ENCODE data around the gene BHLHE40. TPM values are rescaled to one million over a fixed set of nuclear protein-coding genes. Genes with fewer than 3 reads are reported as not detected.

BHLHE40 gene
- total and polyA plus RNA-seq, 2 of the 8 experiments (the other 6 are each of a cell fraction or from before 2014, with no cell fraction given): 1.5 to 2.2 TPM

- Histone ChIP-seq H4K20me1 (replicated peaks in 1 of 2; ENCODE audit: control insufficient read depth in 1 of 2, insufficient read depth in 2 of 2, low read length in 2 of 2) (no peaks in the 10 kb centered on the region), H3K9me3 (ENCODE audit: insufficient read depth in 2 of 2, low read depth in 1 of 2, low read length in 1 of 2) (no peaks in the 10 kb centered on the region), H4K8ac (ENCODE audit: extremely low read depth, insufficient read depth, low read length) (no peak overlapping the region), H3K23ac (ENCODE audit: insufficient read length) (no peak overlapping the region), H3K79me2 (ENCODE audit: control insufficient read depth in 1 of 2, insufficient read depth in 2 of 2, low read length in 2 of 2) (no peaks in the 10 kb centered on the region), H3K23me2 (ENCODE audit: low read depth, low read length) (no peaks in the 10 kb centered on the region), H2BK12ac (ENCODE audit: low read depth, low read length) (peak overlapping the region; percentile 2; the same call in 1 of the 2 replicates), H3K56ac (replicated peaks; ENCODE audit: insufficient read length, low read depth, low read length) (no peak overlapping the region), H3K79me1 (ENCODE audit: low read depth, low read length) (no peaks in the 10 kb centered on the region), H3K36me3 (ENCODE audit: control insufficient read depth in 2 of 4, insufficient read depth in 4 of 4, low read length in 3 of 4) (no peaks in the 10 kb centered on the region), H2AFZ (ENCODE audit: low read length) (no peak overlapping the region), H3K27ac (ENCODE audit: low read depth, low read length) (no peak overlapping the region; the same call in 1 of the 2 replicates), H3K9ac (replicated peaks in 1 of 4; ENCODE audit: extremely low read depth in 1 of 4, low read depth in 3 of 4, low read length in 3 of 4) (no peak overlapping the region), H3K4ac (replicated peaks; ENCODE audit: insufficient read length, low read depth, low read length) (no peak overlapping the region), H4K5ac (ENCODE audit: insufficient read length, low read depth, low read length) (no peak overlapping the region), H3K4me2 (ENCODE audit: insufficient read depth in 1 of 2, low read depth in 2 of 2, low read length in 2 of 2) (no peak overlapping the region), H4K91ac (replicated peaks; ENCODE audit: insufficient read length, low read length) (no peak overlapping the region), H2BK20ac (ENCODE audit: low read length) (no peak overlapping the region), H2BK15ac (ENCODE audit: low read length) (peak overlapping the region; percentile 29; the same call in 1 of the 2 replicates), H2AK5ac (ENCODE audit: low read depth, low read length) (no peak overlapping the region), H2BK5ac (ENCODE audit: low read depth, low read length) (no peak overlapping the region), H3K4me3 (ENCODE audit: extremely low read depth in 1 of 4, insufficient read depth in 2 of 4, low read depth in 3 of 4, low read length in 4 of 4) (no peak overlapping the region), H3K14ac (ENCODE audit: insufficient read length) (no peak overlapping the region), H2BK120ac (replicated peaks; ENCODE audit: low read depth, low read length) (no peak overlapping the region), H3K4me1 (replicated peaks in 1 of 4; ENCODE audit: control insufficient read depth in 3 of 4, insufficient read depth in 4 of 4, low read length in 3 of 4) (peaks cover 0 to 2% (median 0%) of the 10 kb centered on the region in 4 experiments; a peak in 3 of 7 replicates), H3K18ac (ENCODE audit: extremely low read depth, low read length) (peak overlapping the region; percentile 43; the same call in 1 of the 2 replicates), H3K27me3 (replicated peaks in 1 of 4; ENCODE audit: control insufficient read depth in 3 of 4, extremely low read depth in 1 of 4, insufficient read depth in 3 of 4, low read length in 3 of 4) (no peaks in the 10 kb centered on the region)
- ChIA-PET CTCF (ENCODE audit: partially characterized antibody) (interaction anchor here (0.7 to 1.8 kb wide), 8 partner anchors 10 to 502 kb away, joined by 3 to 9 read pairs (median 4); no protein-coding TSS in a partner anchor), POLR2A (ENCODE audit: partially characterized antibody) (interaction anchor here (1.1 to 1.4 kb wide), 2 partner anchors 10 to 33 kb away, joined by 4 to 5 read pairs; partner anchors contain the start of gene BHLHE40)
- 89% methylated on average over 14 of the region's 14 CpGs; no CpG with 5 or more reads in 1 of the 2 experiments for WGBS, 2 experiments (ENCODE audit: extremely low coverage in 1 of 2, insufficient coverage in 1 of 2, insufficient read length in 1 of 2, insufficient replicate concordance in 2 of 2, low coverage in 1 of 2, low lambda C conversion rate in 2 of 2, missing lambda C conversion rate in 1 of 2)
- no peak for DNase-seq (ENCODE audit: low read depth in 1 of 2, low spot score in 2 of 2)
- TF ChIP-seq SIN3A (conservative IDR thresholded peaks at IDR 0.05 in 1 of 2, IDR thresholded peaks at IDR 0.05 in 1 of 2; ENCODE audit: low read depth in 1 of 2, low read length in 2 of 2) (no peak), RNF2 (IDR thresholded peaks at IDR 0.05; ENCODE audit: borderline replicate concordance, low read depth, low read length, missing control alignments, poor library complexity, severe bottlenecking) (no peak), TCF12 (IDR thresholded peaks at IDR 0.05; ENCODE audit: low read depth, low read length) (no peak), SIX5 (IDR thresholded peaks at IDR 0.05; ENCODE audit: low read depth, low read length) (no peak), TEAD4 (IDR thresholded peaks at IDR 0.05; ENCODE audit: low read depth, low read length) (no peak), GTF2F1 (IDR thresholded peaks at IDR 0.05; ENCODE audit: borderline replicate concordance, low read depth, low read length) (no peak), POU5F1 (IDR thresholded peaks at IDR 0.05; ENCODE audit: low read depth, low read length) (no peak), ATF2 (IDR thresholded peaks at IDR 0.05; ENCODE audit: low read length) (no peak)
- FAIRE-seq: no peak
Observed at GRCh38 chr3:5011555-5012256, 32.5 kb downstream of the BHLHE40 start.
